GM18858 (cell line): ENCODE data around the gene GNA12.
"Not testable (repeated sequence)": the region's sequence is repeated elsewhere in the genome, so short reads cannot be mapped to it uniquely, and the experiment has no call there.

ENCODE experiments used
- ATAC-seq: cut with Tn5 transposase; IDR thresholded peaks from one replicate; pipeline ENCODE4 v1.9.1; 2021; ENCODE audit not compliant: unreplicated experiment

Gene GNA12

GRCh38 chr7:2701424-2701823, 142.7 kb downstream of the GNA12 start:
- no peak for ATAC-seq

- no peak for ATAC-seq
Observed at GRCh38 chr7:2700141-2700850, 143.8 kb downstream of the GNA12 start.

GRCh38 chr7:2699289-2699620, 144.9 kb downstream of the GNA12 start:
- ATAC-seq = no peak

- peak; percentile 93 for ATAC-seq
Observed at GRCh38 chr7:2698581-2699288, 145.4 kb downstream of the GNA12 start.

GRCh38 chr7:2694122-2694436, 150.0 kb downstream of the GNA12 start:
- ATAC-seq = not testable (repeated sequence)

GRCh38 chr7:2693420-2694121, 150.5 kb downstream of the GNA12 start:
- ATAC-seq = not testable (repeated sequence)

GRCh38 chr7:2692543-2692942, 151.6 kb downstream of the GNA12 start:
- no peak for ATAC-seq

- ATAC-seq = not testable (repeated sequence)
Observed at GRCh38 chr7:2691932-2692439, 152.1 kb downstream of the GNA12 start.

GRCh38 chr7:2691011-2691707, 152.9 kb downstream of the GNA12 start:
- no peak for ATAC-seq

GRCh38 chr7:2689951-2690705, 154.0 kb downstream of the GNA12 start:
- ATAC-seq = no peak

GRCh38 chr7:2689343-2689847, 154.7 kb downstream of the GNA12 start:
- ATAC-seq = no peak

- peak; percentile 89 for ATAC-seq
Observed at GRCh38 chr7:2688409-2689342, 155.4 kb downstream of the GNA12 start.

GRCh38 chr7:2687881-2688318, 156.2 kb downstream of the GNA12 start, which contains the start of gene AMZ1:
AMZ1 (plus strand) TSS chr7:2688202; CDS start chr7:2700452, 12,250 bp downstream.
- ATAC-seq = no peak

GRCh38 chr7:2687338-2687869, 156.7 kb downstream of the GNA12 start:
- ATAC-seq = no peak

- ATAC-seq = no peak
Observed at GRCh38 chr7:2686101-2686500, 158.0 kb downstream of the GNA12 start.

- no peak for ATAC-seq
Observed at GRCh38 chr7:2684501-2684900, 159.6 kb downstream of the GNA12 start.

GRCh38 chr7:2681929-2682799, 161.9 kb downstream of the GNA12 start:
- ATAC-seq = no peak
